Brain pericyte (primary cell): ENCODE results near the gene CERK.

ENCODE experiments used
- DNase-seq: peaks from one replicate; pipeline ENCODE4 v3.0.0-alpha.2; 2012; ENCODE audit warnings: low read depth, low spot score

CERK gene

DNA sequence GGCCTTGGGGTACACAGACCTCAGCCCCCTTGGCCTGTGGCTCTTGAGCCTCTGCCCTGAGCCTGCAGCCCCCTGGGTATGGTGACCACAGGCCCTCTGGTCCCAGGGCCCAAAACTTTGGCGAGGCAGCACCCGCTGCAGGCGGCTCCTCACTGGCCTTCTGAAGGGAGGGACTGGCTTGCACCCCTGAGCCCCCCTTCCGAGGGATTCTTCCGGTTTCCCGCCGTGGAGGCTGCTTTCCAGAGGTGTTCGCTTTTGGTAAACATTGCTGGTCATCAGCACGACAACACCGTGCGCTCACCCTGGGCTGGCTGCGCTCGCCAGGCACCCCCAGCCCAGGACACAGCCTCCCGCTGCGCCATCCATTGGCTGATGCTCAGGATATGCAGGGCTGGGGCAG is 75.8 kb downstream of the CERK start:
- no peak for DNase-seq

DNA sequence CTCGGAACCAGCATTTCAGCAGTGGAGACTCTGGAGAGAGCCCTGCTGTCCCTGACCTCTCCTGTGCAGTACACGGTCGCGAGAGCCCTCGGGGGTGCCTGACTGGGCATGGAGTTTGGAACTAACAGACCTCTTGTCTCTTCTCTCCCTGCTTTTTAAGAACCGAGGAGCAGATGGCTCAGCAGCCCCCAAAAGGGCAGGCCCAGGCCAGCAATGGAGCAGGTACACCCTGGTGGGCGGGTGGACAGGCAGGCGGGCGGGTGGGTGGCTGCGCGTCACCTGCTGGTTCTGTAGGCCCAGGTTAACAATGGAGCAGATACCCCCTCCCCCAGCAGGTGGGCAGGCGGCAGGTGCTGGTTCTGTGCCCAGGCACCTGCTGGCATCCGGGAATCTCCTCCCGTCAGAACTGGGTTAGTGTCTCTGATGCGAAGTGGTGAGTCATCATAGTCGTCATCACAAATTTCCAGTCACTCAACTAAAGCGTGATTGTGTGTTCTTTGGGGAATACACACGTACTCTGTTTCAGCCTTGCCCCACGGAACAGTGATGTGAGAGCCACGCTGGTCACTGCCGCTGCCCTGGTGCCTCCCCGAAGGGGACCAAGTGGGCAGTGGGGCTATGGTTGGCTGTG is 76.7 kb downstream of the CERK start:
- DNase-seq = no peak

DNA sequence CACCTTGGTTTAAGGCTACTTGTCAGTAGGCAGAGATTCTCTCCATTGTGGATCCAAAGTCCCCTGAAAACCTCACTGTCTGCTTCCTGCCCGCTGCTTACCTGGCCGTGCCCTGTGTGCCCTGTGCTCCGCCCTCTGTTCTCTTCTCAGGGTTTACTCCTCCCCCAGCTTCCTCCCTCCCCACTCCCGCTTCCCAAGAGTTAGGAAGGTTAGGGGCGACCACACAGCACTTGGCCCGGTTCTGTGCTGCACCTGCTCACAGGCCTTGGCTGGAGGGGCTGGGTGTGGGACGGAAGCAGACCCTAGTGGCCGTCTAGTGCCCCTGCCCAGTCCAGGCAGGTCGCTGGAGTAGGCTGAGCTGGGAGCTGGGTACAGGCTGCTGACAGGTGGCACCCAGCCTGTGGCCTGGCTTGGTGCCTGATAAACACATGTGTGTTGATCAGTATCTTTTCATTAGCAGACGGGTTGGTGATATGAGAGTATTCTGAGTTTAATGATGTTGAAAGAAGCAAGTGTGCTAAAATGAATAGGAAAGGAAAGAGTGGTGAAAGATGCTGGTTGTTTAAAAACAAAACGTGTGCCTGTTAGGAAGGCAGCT is 77.3 kb downstream of the CERK start:
- no peak for DNase-seq

DNA sequence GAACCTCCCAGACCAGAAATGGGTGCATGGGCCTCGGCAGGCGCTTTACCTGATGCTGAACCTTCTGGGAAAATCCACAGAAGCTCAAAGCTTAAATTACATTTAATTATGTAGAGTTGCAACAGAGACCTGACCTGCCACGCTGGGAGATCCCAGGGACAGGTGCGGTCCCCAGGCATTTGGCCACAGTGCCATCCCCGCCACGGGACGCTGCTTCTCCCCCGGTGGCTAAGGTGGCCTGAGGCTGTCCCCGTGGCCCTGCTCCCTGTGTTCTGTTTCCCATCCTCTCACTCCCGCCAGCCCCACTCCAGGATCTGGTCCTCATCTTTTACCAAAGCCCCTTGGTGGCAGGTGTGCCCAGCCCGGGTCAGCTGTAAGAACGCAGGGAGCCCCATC is 78.3 kb downstream of the CERK start:
- DNase-seq = no peak

DNA sequence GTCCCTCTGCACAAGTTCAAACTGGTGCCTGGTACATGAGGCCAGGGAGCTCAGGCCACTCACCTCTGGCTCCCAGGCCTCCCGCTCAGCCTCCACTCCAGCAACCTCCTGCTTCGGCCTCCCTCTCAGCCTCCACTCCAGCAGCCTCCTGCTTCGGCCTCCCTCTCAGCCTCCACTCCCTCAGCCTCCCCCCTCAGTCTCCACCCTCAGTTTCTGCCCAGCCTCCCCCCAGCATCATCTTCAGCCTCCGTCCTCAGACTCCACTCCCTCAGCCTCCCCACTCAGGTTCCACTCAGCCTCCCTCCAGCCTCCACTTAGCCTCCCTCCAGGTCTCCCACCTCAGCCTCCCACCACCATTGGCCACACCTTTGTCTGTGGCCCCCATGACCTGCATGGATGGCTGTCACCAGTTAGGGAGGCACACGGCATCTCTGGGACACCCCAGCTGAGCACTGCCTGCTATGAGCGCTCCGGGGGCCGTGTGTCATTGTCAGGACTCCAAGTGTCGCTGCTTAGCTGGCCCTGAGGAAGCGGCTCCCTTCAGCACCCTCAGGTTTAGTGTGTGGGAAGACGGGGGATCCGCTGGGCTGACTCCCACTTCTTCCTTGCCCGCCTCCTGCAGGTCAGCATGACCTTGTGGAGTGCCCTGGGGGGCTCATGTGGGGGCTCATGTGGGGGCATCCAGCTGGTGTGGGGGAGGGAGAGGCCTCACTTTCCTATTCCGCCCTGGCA is 78.8 kb downstream of the CERK start:
- DNase-seq = no peak

DNA sequence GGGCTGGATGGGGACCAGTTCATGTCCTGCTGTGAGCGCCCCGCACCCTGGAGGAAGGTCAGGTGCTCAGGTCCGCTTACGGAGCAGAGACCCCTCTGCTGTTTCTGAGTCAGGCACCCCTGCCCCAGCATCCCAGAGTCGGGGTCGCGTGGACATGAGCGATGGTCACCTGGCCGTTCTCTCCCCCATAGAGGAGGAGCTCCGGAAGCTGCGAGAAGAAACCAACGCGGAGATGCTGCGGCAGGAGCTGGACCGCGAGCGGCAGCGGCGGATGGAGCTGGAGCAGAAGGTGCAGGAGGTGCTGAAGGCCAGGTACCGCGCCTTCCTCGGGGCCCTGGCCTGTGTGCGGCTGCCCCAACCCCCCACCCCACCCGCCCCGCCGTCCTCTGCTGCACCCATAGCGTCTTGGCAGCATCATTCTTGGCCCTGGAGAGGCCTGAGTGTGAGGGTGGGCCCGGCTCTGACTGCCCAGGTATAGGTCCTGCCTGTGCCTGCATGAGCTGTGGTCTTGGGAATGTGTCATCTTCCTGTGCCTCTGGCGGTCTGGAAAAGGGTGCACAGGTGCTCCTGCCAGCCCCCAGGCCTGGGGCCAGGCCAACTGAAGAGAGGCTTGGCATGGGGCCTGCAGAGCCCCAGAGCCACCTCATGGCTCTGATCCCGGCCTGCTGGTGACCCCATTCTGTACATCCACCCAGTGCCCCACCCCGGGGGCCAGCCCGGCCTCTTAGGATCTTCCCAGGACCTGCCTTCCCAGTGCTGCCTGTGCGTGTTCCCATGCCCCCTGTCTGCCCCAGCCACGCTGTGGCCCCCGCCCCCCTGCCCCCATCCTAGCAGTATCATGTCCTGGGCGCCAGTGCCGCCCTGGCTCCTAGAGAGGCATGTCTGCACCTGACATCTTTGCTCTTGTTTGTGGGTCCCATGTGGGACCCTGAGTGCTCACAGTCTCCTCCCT is 79.8 kb downstream of the CERK start:
- no peak for DNase-seq

DNA sequence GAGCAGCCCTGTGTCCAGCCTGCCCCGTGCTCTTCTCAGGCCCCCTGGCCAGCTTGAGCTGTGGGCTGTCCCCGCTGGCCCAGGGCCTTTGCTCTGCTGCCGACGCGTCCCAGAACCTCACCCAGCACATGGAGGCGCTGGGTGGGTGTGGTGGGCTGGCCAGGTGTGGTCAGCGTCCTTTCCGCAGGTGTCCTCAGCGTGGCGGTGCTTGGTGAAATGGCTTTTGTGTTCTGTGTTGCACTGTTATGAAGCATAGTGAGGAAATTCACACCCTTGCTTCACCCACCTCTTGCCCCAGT is 80.4 kb downstream of the CERK start:
- DNase-seq = no peak

DNA sequence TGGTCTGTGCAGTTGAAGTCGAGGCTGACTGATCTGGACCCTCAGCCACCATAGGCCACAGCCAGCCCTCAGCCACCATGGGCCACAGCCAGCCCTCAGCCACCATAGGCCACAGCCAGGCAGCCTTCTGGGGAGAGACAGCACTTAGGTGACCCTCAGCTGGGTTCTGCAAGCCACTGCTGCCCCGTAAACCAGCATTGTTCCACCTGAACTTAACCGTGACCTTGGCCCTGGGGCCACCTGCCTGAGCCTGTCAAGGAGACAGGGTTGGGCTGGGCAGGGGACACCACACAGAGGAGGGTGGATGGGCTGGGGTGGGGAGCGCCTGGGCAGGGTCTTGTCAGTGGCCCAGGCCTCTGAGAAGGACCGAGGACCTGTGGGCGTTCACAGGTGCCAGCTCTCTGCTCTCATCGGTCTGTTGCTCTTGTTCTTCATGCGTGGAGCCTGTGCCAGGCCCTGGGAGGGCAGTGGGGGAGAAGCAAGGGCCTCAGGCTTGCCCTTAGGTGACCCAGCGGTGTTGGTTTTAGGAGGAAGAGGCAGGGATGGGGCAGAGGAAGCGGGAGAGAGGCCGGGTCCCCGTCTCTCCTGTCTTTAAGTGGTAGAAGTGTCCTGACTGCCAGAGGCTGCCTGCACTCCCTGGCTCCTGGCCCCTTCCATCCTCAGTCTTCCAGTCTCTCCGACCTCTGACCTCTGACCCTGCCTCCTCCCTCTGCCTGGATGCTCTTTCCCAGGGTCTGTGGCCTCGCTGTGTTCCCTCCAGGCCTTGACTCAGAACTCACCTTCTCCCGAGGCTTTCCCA is 81.0 kb downstream of the CERK start:
- no peak for DNase-seq

DNA sequence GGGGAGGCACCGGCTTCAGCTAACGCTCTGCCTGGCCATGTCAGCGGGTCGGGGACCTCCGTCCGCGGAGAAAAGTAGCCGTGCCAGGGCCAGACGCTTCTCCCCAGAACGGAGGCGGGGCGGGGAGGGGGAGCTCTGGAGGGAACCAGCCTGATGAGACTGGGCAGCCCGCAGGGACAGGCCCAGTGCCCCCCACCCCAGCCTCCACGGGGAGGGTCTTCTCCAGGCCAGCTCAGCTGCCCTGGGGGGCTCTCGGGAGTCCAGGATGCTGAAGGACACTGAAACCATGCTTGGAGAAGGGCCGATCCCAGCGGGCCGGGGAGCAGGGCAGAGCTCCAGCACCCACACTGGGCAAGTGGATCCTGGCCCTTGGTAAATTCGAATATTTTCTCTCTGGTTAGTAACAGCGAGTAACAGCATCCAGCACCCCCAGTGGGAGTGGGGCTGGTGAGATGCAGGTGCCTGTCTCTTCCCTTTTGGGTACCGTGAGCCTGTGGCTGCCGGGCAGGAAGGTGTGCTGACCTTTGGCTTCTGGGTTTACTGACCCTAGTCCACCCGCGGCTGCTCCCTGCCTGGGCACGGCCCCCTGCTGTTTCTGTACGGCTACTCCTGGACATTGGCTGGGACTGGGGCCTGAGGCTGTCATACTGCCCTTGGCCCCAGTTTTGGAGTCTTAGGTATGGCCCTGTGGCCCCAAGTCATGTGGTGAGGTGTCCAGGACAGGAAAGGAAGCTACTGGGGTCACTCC is 82.0 kb downstream of the CERK start:
- no peak for DNase-seq

DNA sequence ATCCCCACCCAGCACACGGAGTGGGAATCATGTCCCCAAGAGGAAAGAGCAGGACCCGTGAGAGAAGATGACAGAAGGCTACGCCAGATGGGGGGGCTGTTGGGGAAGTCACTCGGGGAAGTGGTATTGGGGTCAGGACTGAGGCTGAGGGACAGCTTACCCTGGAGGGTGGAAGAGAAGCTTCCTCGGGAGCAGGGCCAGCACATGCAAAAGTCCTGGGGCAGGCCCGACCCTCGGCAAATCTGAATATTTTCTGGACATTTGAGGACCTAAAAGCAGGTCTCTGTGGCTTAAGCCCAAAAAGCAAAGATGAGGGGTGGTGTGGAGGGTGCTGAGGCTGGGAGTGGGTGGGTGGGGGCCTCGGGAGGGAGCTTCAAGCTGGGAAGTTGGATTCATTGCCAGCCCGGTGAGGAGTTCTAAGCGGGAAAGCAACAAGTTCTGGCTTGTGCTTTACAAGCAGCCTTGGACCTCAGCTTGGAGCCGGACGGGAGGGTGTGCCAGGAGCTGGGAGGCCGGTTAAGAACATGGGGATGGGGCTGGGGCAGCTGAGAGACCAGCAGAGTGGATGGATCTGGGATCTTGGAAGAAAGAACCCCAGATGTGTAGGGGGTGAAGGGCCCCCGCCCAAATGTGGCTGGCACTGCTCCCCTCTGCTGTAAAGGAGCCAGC is 83.0 kb downstream of the CERK start:
- no peak for DNase-seq

DNA sequence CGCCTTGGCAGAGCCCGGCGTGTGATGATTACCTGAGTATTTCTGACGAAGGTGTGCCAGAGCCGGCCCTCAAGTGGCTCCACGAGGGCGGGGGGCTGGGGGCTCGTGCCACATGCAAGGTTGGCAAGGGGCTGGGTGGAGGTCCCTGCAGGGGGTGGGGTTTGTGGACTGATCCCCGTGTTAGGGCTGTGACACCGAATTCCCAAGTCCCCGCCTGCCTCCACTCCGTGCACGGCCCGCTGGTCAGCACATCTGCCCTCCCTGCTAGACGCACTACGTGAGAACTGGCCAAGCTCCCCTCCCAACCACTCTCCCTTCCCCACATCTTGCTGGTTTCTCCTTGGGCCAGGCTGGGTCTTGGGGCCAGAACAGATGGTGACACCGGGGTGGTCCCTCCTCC is 83.6 kb downstream of the CERK start:
- no peak for DNase-seq

DNA sequence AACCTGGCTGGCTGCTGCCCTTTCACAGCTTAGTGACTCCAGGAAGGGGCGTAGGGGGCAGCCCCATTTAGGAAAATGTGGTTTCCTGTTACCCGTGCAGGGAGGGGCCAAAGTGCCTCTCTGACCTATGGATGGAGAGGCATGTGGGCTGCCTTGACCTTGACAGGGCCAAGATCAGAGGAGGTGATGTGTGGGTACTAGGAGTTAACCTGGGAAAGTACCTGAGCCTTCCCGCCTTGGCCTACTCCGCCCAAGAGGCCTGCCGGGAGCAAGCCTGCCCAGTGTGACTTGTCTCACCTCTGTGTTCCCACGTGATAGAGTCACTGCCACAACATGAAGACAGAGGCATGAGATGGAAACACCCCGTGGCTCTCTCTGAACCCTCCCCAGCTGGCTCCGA is 84.5 kb downstream of the CERK start:
- no peak for DNase-seq

DNA sequence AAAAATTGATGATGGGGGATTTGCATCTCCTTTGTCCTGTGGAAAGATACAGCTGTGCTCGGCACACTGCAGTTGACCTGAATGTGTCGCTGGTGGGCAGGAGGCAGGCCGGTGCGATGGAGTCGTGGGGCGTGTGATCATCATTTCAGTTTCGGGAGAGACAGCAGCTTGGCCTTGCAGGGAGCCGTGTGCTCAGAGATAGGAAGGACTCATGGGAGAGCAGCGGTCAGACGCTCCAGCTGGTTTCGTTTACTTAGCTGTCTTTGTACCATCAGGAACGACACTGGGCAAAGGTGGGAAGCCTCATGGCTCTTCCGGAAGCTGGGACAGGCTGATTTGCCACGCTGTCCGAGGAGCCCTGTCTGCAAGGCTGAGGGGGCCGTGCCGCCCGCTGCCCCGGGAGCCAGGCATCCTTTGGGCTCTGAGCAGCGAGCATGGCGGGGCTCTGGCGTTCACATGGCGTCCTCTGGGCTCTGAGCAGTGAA is 85.2 kb downstream of the CERK start:
- no peak for DNase-seq

DNA sequence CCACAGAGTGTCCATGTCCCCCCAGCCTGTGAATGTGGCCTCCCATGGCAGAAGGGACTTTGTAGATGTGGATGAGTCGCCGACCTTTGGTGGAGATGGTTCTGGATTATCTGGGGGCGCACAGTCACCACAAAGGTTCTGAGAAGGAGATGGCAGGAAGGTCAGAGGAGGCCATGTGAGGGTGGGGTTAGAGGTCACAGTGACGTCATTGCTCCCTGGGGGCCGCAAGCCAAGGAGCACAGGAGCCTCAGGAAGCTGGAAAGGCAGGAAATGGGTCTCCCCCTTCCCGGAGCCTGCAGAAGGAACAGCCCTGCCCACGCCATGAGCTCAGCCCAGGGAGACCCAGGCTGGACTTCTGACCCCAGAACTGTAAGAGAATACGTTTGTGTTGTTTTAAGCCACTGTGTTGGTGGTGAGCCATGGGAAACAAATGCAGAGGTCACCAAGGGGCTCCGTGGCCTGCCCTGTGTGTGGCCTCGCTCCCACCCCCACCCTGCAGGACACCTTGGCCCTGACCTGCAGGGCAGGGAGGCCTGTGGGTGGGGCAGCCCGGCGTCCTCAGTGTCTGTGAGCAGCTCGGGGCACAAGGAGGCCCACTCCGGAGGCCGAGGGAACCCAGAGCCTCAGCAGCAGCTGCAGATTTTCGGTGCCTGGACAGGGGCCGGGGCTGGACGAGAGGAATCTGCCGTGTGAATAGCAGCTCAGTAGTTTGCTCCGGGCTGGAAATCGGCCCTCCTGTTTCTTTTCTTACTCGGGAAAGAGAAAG is 85.8 kb downstream of the CERK start:
- DNase-seq = no peak

DNA sequence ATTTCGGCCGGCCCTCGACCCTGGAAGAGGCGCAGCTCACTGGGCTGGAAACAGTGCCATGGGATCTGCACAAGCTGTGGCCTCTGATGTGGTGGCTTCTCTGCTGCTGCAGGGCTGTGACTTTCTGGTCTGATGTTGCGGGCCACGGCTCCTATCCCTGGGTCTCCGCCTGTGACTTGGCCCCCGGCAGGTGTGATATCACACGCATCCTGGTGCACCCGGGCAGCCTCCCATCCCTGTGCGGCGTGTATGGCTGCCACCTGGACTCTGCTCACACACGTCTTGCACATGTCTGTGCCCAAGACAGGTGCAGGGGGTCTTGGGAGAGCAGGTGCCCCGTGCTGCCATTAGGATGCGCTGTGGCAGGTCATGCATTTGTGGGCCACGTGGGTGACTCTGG is 86.7 kb downstream of the CERK start:
- DNase-seq = no peak

DNA sequence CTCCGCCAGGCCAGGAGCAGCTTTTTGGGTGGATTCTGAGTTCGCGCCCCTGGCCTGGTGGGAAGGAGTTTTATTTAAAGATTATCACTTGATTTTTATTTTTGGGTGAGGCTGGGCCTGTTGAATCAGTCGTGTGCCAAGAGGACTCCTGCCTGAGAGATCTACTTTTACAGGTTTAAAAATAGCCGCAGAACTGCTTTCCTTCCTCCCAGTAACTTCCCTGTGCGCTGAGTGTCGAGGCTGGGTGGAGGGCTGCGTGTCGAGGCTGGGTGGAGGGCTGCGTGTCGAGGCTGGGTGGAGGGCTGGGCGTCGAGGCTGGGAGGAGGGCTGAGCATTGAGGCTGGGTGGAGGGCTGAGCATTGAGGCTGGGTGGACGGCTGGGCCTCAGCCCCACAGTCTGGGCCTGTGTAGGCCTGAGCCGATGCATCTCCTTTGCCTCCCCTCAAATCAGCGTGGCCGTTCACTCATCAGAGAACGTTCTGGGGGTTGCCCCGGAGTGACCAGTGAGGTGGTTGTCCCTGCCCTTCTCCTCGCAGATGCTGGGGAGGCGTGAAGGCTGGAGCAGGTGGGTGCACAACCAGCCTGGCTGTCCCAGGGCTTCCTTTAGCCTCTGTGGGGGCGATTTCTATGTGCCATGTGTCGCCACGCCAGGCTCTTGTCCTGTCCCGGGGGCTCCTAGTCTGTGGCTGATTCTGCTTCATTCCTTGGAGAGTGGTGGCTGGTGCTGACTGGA is 87.8 kb downstream of the CERK start:
- DNase-seq = no peak

DNA sequence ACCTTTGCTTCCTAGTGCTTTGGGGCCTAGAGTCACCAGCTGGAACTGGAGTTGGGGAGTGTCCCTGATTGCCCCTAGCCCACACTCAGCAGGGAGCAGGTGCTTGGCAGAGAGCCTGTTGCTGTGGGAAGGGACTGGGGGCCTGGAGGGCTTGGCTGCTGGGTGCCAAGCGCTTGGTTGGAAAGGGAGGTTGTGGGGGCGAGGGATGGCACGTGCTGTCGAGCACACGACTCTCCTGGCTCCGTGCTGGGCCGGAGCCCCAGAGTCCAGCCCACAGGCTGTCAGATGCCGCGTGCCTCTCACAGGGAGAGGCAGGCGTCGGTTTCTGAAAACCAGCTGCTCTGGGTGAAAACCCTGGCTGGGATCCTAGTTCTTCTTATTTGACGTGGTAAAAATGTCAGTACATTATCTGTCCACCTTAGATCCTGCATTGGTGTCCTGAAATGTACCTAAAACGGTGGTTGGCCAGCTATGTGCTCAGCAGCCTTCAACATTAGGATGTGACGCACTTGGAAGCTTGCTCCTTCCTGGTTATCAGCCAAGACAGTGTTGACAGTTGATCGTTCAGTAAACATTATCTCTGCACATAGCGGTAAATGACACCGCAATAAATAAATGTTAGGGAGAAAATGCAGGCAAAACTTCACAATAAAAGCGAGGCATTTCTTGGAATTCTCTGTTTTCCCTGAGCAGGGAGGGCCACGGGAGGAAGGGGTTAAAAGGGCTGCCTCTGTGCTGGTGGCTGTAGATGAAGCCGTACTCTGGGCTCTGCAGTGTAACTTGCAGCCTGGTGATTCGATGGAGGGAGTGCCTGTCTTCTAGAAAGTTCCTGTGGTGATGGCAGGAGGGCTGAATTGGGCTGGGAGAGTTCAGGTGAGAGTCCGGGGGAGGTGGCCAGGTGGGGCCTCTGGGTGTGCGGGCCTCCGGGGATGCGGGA is 88.6 kb downstream of the CERK start:
- DNase-seq = no peak
